Omental fat pad (tissue), 4 donors: Measurements from ENCODE around the gene MRGPRX1. TPM values are rescaled to one million over a fixed set of nuclear protein-coding genes. Genes with fewer than 3 reads are reported as not detected.
"Not testable (repeated sequence)": the region's sequence is repeated elsewhere in the genome, so short reads cannot be mapped to it uniquely, and the experiment has no call there.

ENCODE experiments used
- ATAC-seq: fragments of 150-250 bp; one replicate; pipeline ENCODE4 v1.9.1; 2016; ENCODE audit warnings: mild to moderate bottlenecking, moderate library complexity; ENCODE audit not compliant: low FRiP score
- DNase-seq: peaks from one replicate; pipeline ENCODE4 v3.0.0-alpha.2; 2019; ENCODE audit warnings: low spot score
- total RNA-seq, 4 donors: library from RNA; depleted of rRNA; stranded (reverse); fragments of >200 nt; gene quantifications; one replicate each; pipeline ENCODE4 v1.1.0, GENCODE V29; 2016
- TF ChIP-seq, protein P1 (sequence below), 3 donors: fragments of 450-650 bp; IDR thresholded peaks; one replicate each; pipeline ENCODE4 v1.5.1; 2016 to 2017; ENCODE audit warnings: antibody characterized with exemption in 3 of 3, mild to moderate bottlenecking in 3 of 3, moderate library complexity in 2 of 3

MRGPRX1 gene
- total RNA-seq, 4 donors from 2014 or later: not detected

- no peak for DNase-seq
- TF ChIP-seq, protein P1, sequence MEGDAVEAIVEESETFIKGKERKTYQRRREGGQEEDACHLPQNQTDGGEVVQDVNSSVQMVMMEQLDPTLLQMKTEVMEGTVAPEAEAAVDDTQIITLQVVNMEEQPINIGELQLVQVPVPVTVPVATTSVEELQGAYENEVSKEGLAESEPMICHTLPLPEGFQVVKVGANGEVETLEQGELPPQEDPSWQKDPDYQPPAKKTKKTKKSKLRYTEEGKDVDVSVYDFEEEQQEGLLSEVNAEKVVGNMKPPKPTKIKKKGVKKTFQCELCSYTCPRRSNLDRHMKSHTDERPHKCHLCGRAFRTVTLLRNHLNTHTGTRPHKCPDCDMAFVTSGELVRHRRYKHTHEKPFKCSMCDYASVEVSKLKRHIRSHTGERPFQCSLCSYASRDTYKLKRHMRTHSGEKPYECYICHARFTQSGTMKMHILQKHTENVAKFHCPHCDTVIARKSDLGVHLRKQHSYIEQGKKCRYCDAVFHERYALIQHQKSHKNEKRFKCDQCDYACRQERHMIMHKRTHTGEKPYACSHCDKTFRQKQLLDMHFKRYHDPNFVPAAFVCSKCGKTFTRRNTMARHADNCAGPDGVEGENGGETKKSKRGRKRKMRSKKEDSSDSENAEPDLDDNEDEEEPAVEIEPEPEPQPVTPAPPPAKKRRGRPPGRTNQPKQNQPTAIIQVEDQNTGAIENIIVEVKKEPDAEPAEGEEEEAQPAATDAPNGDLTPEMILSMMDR (IDR thresholded peaks at IDR 0.05): no peak
Observed at GRCh38 chr11:18907391-18907790, 31.8 kb downstream of the MRGPRX1 start.

GRCh38 chr11:18900637-18901036, 38.6 kb downstream of the MRGPRX1 start:
- ATAC-seq, DNase-seq: not testable (repeated sequence)

More at GRCh38 chr11:18907391-18907790, 31.8 kb downstream of the MRGPRX1 start:
- no peak for ATAC-seq

DNA sequence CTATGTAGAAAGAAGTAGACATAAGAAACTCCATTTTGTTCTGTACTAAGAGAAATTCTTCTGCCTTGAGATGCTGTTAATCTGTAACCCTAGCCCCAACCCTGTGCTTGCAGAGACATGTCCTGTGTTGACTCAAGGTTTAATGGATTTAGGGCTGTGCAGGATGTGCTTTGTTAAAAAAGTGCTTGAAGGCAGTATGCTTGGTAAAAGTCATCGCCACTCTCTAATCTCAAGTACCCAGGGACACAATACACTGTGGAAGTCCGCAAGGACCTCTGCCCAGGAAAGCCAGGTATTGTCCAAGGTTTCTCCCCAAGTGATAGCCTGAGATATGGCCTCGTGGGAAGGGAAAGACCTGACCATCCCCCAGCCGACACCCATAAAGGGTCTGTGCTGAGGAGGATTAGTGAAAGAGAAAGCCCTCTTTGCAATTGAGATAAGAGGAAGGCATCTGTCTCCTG, 39.0 kb downstream of the MRGPRX1 start:
- not testable (repeated sequence) for ATAC-seq

GRCh38 chr11:18891712-18892111, 47.5 kb downstream of the MRGPRX1 start:
- ATAC-seq, DNase-seq: not testable (repeated sequence)

More for the DNA sequence above, 39.0 kb downstream of the MRGPRX1 start:
- not testable (repeated sequence) for DNase-seq

GRCh38 chr11:18890615-18891014, 48.6 kb downstream of the MRGPRX1 start:
- DNase-seq: no peak
- ATAC-seq: no peak
- TF ChIP-seq, protein P1 (IDR thresholded peaks at IDR 0.05): no peak

Other genes starting within 250 kb of the MRGPRX1 start
- gene TMEM86A, start 240.6 kb downstream of the MRGPRX1 start, total RNA-seq: 1 to 10 TPM; 3.4 to 8.3 (median 5.8) TPM
- under 1 TPM in 2 of 4 donors, not detected in 2; 0.13 to 0.24 TPM for gene IGSF22, start 213.2 kb downstream of the MRGPRX1 start, total RNA-seq
- gene PTPN5, start 147.6 kb downstream of the MRGPRX1 start, total RNA-seq: 1 to 10 TPM in 3 of 4 donors, under 1 TPM in 1; 0.28 to 4.7 (median 1.5) TPM
- under 1 TPM in 1 of 4 donors, not detected in 3; 0.31 TPM for gene MRGPRX2, start 121.3 kb upstream of the MRGPRX1 start, total RNA-seq
- 10 to 100 TPM in 2 of 4 donors, 1 to 10 TPM in 2; 8.6 to 12.5 (median 9.7) TPM for gene ZDHHC13, start 177.8 kb upstream of the MRGPRX1 start, total RNA-seq